T-cell (primary cell): Measurements from ENCODE around the gene SLC35A1. TPM values are rescaled to one million over a fixed set of nuclear protein-coding genes. Genes with fewer than 3 reads are reported as not detected.
"Not testable (repeated sequence)": the region's sequence is repeated elsewhere in the genome, so short reads cannot be mapped to it uniquely, and the experiment has no call there.

ENCODE experiments used
- ATAC-seq, 4 experiments: fragments of 200-7000 bp in 3 of 4; fragments of 150-1000 bp in 1 of 4; cut with Tn5 transposase; replicated peaks in 1 of 4; 1 replicate in 3 of 4; 2 replicates in 1 of 4; pipeline ENCODE4 v1.10.0; 2021; ENCODE audit warnings: moderate library complexity in 3 of 4, mild to moderate bottlenecking in 2 of 4, moderate number of reproducible peaks in 1 of 4
- CTCF ChIA-PET, 2 donors: fragments of 300-600 bp; sonication (Branson Sonifier 250); formaldehyde crosslinking; loops; one replicate each; lab custom pipeline; 2022; ENCODE audit warnings: antibody characterized with exemption in 2 of 2; lab: Charles Lee
- POLR2A ChIA-PET, 2 donors: fragments of 300-600 bp; sonication (Branson Sonifier 250); formaldehyde crosslinking; loops; one replicate each; lab custom pipeline; 2022; ENCODE audit warnings: antibody characterized with exemption in 2 of 2; lab: Charles Lee
- DNase-seq, 35 experiments: peaks; one replicate each; pipeline versions ENCODE4 v3.0.0 to v3.0.0-alpha.2; 2013 to 2023
- H3K27ac ChIP-seq: one replicate; pipeline ENCODE4 v1.5.1; 2013; ENCODE audit warnings: low read length
- H3K27me3 ChIP-seq, 2 experiments: replicated peaks in 1 of 2; 1 replicate in 1 of 2; 2 replicates in 1 of 2; pipeline versions ENCODE4 v1.6.1 to v1.7.0; 2013; ENCODE audit warnings: low read length in 1 of 2, mixed read lengths in 1 of 2; ENCODE audit not compliant: control insufficient read depth in 2 of 2, insufficient read depth in 2 of 2; ENCODE audit errors: extremely low read depth in 1 of 2
- H3K36me3 ChIP-seq, 2 donors: 1 replicate in 1 of 2; 2 replicates in 1 of 2; pipeline versions ENCODE4 v1.6.1 to v1.7.0; 2013; ENCODE audit warnings: low read length in 1 of 2; ENCODE audit not compliant: control insufficient read depth in 2 of 2, insufficient read depth in 1 of 2; ENCODE audit errors: extremely low read depth in 1 of 2
- H3K4me1 ChIP-seq, 2 experiments: 1 replicate in 1 of 2; 2 replicates in 1 of 2; pipeline versions ENCODE4 v1.6.1 to v1.7.0; 2013; ENCODE audit warnings: low read length in 2 of 2, mixed read lengths in 1 of 2; ENCODE audit not compliant: insufficient read depth in 2 of 2, control insufficient read depth in 1 of 2; ENCODE audit errors: extremely low read depth in 1 of 2
- H3K4me3 ChIP-seq, 2 donors: 1 replicate in 1 of 2; 2 replicates in 1 of 2; pipeline versions ENCODE4 v1.5.1 to v1.7.0; 2013; ENCODE audit warnings: mild to moderate bottlenecking in 2 of 2, low read length in 1 of 2, moderate library complexity in 1 of 2; ENCODE audit not compliant: control insufficient read depth in 1 of 2; ENCODE audit errors: extremely low read depth in 1 of 2
- H3K9me3 ChIP-seq: 2 replicates; pipeline ENCODE4 v1.7.0; 2013
- H3K27ac Mint-ChIP-seq, 2 donors: one replicate each; pipeline ENCODE4 v1.8.0; 2020 to 2021; ENCODE audit warnings: mild to moderate bottlenecking in 2 of 2, mixed read lengths in 2 of 2
- H3K27me3 Mint-ChIP-seq, 2 donors: one replicate each; pipeline ENCODE4 v1.8.0; 2021 to 2022; ENCODE audit warnings: mixed read lengths in 2 of 2
- H3K36me3 Mint-ChIP-seq: one replicate; pipeline ENCODE4 v1.8.0; 2021; ENCODE audit warnings: mixed read lengths
- H3K4me1 Mint-ChIP-seq, 3 donors: one replicate each; pipeline ENCODE4 v1.8.0; 2020 to 2022; ENCODE audit warnings: mixed read lengths in 3 of 3, mild to moderate bottlenecking in 1 of 3
- H3K4me3 Mint-ChIP-seq, 3 donors: one replicate each; pipeline ENCODE4 v1.8.0; 2020 to 2022; ENCODE audit warnings: mild to moderate bottlenecking in 3 of 3, mixed read lengths in 3 of 3, moderate library complexity in 3 of 3
- H3K9me3 Mint-ChIP-seq, 3 donors: one replicate each; pipeline ENCODE4 v1.8.0; 2020 to 2022; ENCODE audit warnings: mixed read lengths in 3 of 3
- WGBS: methylation state at CpG from one replicate; pipeline ENCODE4 v1.1.5; 2013; ENCODE audit warnings: missing lambda C conversion rate; ENCODE audit not compliant: insufficient coverage; 5-methylcytosine and 5-hydroxymethylcytosine counted together
- total RNA-seq, 35 experiments: library from RNA in 6 of 35; stranded (reverse) in 6 of 35; fragments of 120-200 nt in 1 of 35; gene quantifications; one replicate each; pipeline versions ENCODE4 v1.2.1 to v1.2.4 and lab custom pipeline; 2013 to 2026

The SLC35A1 gene
- total RNA-seq, 5 donors from 2014 or later (not counting 1 experiment from before 2014, with no cell fraction given) = 11.2 to 18.9 (median 18.7) TPM

- 95% methylated on average over 6 of the region's 7 CpGs for WGBS
- Mint-ChIP-seq H3K27ac (no peak overlapping the region), H3K4me3 (no peak overlapping the region), H3K36me3 (peaks cover 33% of the 10 kb centered on the region), H3K4me1 (peaks cover 5 to 25% (median 10%) of the 10 kb centered on the region in 3 donors), H3K27me3 (no peaks in the 10 kb centered on the region), H3K9me3 (no peaks in the 10 kb centered on the region)
- ChIA-PET POLR2A (interaction anchor here in 1 of 2 donors (0.6 kb wide), 1 partner anchor 134 kb away, joined by 3 read pairs; no protein-coding TSS in a partner anchor), CTCF (no interaction called here)
- Histone ChIP-seq H3K4me3 (no peak overlapping the region), H3K36me3 (peaks cover 6 to 14% of the 10 kb centered on the region in 2 donors), H3K27ac (no peak overlapping the region), H3K9me3 (no peaks in the 10 kb centered on the region), H3K27me3 (no peaks in the 10 kb centered on the region), H3K4me1 (peaks cover 0 to 4% of the 10 kb centered on the region in 2 experiments)
- DNase-seq = no peak
- ATAC-seq = no peak
Observed at GRCh38 chr6:87484491-87484890, 11.7 kb downstream of the SLC35A1 start.

- Histone ChIP-seq H3K9me3 (no peaks in the 10 kb centered on the region), H3K36me3 (peaks cover 6% of the 10 kb centered on the region in 2 donors), H3K27ac (no peak overlapping the region), H3K4me1 (peaks cover 0 to 4% of the 10 kb centered on the region in 2 experiments), H3K27me3 (no peaks in the 10 kb centered on the region), H3K4me3 (no peak overlapping the region)
- DNase-seq (no peak), ATAC-seq (no peak)
- Mint-ChIP-seq H3K4me3 (no peak overlapping the region), H3K36me3 (peaks cover 33% of the 10 kb centered on the region), H3K27me3 (no peaks in the 10 kb centered on the region), H3K9me3 (no peaks in the 10 kb centered on the region), H3K4me1 (peaks cover 5 to 25% (median 12%) of the 10 kb centered on the region in 3 donors), H3K27ac (no peak overlapping the region)
- no CpG with 5 or more reads among the region's 4 CpGs for WGBS
- CTCF ChIA-PET = interaction anchor here in 1 of 2 donors (0.6 kb wide), 1 partner anchor 340 kb away, joined by 4 read pairs; no protein-coding TSS in a partner anchor
- POLR2A ChIA-PET = no interaction called here
Observed at GRCh38 chr6:87487555-87487954, 14.8 kb downstream of the SLC35A1 start.

GRCh38 chr6:87489326-87489725, 16.6 kb downstream of the SLC35A1 start:
- not testable (repeated sequence) for H3K4me1 ChIP-seq, H3K4me3 ChIP-seq, H3K27ac Mint-ChIP-seq, DNase-seq, H3K9me3 ChIP-seq, ATAC-seq, H3K9me3 Mint-ChIP-seq, H3K4me3 Mint-ChIP-seq, H3K27ac ChIP-seq, H3K27me3 Mint-ChIP-seq, H3K27me3 ChIP-seq, H3K36me3 ChIP-seq
- H3K36me3 Mint-ChIP-seq = peaks cover 32% of the 10 kb centered on the region
- 100% methylated on average over 1 of the region's 8 CpGs for WGBS
- CTCF ChIA-PET = interaction anchor here (0.6 to 0.9 kb wide), 2 partner anchors 97 to 342 kb away, joined by 4 read pairs; no protein-coding TSS in a partner anchor
- H3K4me1 Mint-ChIP-seq = peaks cover 5 to 16% (median 11%) of the 10 kb centered on the region in 3 donors
- POLR2A ChIA-PET = interaction anchor here in 1 of 2 donors (0.6 kb wide), 1 partner anchor 9 kb away, joined by 8 read pairs; no protein-coding TSS in a partner anchor

- Histone ChIP-seq H3K27me3 (no peaks in the 10 kb centered on the region), H3K4me3 (no peak overlapping the region), H3K36me3 (no peaks in the 10 kb centered on the region), H3K4me1 (no peaks in the 10 kb centered on the region), H3K27ac (no peak overlapping the region), H3K9me3 (no peaks in the 10 kb centered on the region)
- no peaks in the 10 kb centered on the region for H3K9me3 Mint-ChIP-seq
- ATAC-seq (no peak), DNase-seq (no peak)
- H3K36me3 Mint-ChIP-seq = peaks cover 17% of the 10 kb centered on the region
- POLR2A ChIA-PET = interaction anchor here in 1 of 2 donors (0.6 kb wide), 2 partner anchors 368 to 668 kb away, joined by 5 read pairs; no protein-coding TSS in a partner anchor
- CTCF ChIA-PET = interaction anchor here (0.6 to 0.9 kb wide), 3 partner anchors 9 to 173 kb away, joined by 3 read pairs; no protein-coding TSS in a partner anchor
- WGBS = 100% methylated on average over 2 of the region's 8 CpGs
- H3K27me3 Mint-ChIP-seq = no peaks in the 10 kb centered on the region
- H3K27ac Mint-ChIP-seq = no peak overlapping the region
- H3K4me1 Mint-ChIP-seq = peaks cover 8 to 13% (median 8%) of the 10 kb centered on the region in 3 donors
- H3K4me3 Mint-ChIP-seq = no peak overlapping the region
Observed at GRCh38 chr6:87494761-87495422, 22.1 kb downstream of the SLC35A1 start.

- Mint-ChIP-seq H3K4me3 (no peak overlapping the region), H3K4me1 (peaks cover 4 to 13% (median 6%) of the 10 kb centered on the region in 3 donors), H3K36me3 (peaks cover 21% of the 10 kb centered on the region), H3K27ac (no peak overlapping the region), H3K9me3 (no peaks in the 10 kb centered on the region), H3K27me3 (no peaks in the 10 kb centered on the region)
- DNase-seq = no peak
- ATAC-seq = no peak
- Histone ChIP-seq H3K4me3 (no peak overlapping the region), H3K27ac (no peak overlapping the region), H3K9me3 (no peaks in the 10 kb centered on the region), H3K4me1 (no peaks in the 10 kb centered on the region), H3K27me3 (no peaks in the 10 kb centered on the region), H3K36me3 (peaks cover 0 to 18% of the 10 kb centered on the region in 2 donors)
- POLR2A ChIA-PET = no interaction called here
- CTCF ChIA-PET = no interaction called here
Observed at GRCh38 chr6:87498048-87498447, 25.3 kb downstream of the SLC35A1 start.

GRCh38 chr6:87501809-87502572, 29.2 kb downstream of the SLC35A1 start:
- DNase-seq = no peak
- Mint-ChIP-seq H3K4me1 (peaks cover 9 to 15% (median 10%) of the 10 kb centered on the region in 3 donors), H3K27ac (no peak overlapping the region), H3K4me3 (no peak overlapping the region), H3K27me3 (no peaks in the 10 kb centered on the region), H3K9me3 (no peaks in the 10 kb centered on the region), H3K36me3 (peaks cover 37% of the 10 kb centered on the region)
- Histone ChIP-seq H3K27me3 (no peaks in the 10 kb centered on the region), H3K36me3 (peaks cover 0 to 22% of the 10 kb centered on the region in 2 donors), H3K27ac (no peak overlapping the region), H3K9me3 (no peaks in the 10 kb centered on the region), H3K4me3 (no peak overlapping the region), H3K4me1 (no peaks in the 10 kb centered on the region)
- WGBS = 100% methylated on average over 1 of the region's 6 CpGs
- no peak for ATAC-seq
- CTCF ChIA-PET = no interaction called here
- POLR2A ChIA-PET = no interaction called here
